H4 (cell line): ENCODE measurements around the gene JUND. TPM values are rescaled to one million over a fixed set of nuclear protein-coding genes. Genes with fewer than 3 reads are reported as not detected.
A peak's percentile ranks its signal among the peaks of the same experiment; 100 is the strongest.

ENCODE experiments used
- DNase-seq: peaks from one replicate; pipeline ENCODE4 v3.0.0-alpha.2; 2015; ENCODE audit warnings: low spot score
- total RNA-seq: library from RNA; depleted of rRNA; stranded (reverse); fragments of >200 nt; shearing (Covaris generic); gene quantifications from 2 replicates; pipeline ENCODE4 v1.2.3, GENCODE V29; 2014

Gene JUND
- total RNA-seq, 1 experiment from 2014 or later = 29.1 TPM

GRCh38 chr19:18290302-18291018 lies 9.0 kb upstream of the JUND start:
- DNase-seq = no peak

DNA sequence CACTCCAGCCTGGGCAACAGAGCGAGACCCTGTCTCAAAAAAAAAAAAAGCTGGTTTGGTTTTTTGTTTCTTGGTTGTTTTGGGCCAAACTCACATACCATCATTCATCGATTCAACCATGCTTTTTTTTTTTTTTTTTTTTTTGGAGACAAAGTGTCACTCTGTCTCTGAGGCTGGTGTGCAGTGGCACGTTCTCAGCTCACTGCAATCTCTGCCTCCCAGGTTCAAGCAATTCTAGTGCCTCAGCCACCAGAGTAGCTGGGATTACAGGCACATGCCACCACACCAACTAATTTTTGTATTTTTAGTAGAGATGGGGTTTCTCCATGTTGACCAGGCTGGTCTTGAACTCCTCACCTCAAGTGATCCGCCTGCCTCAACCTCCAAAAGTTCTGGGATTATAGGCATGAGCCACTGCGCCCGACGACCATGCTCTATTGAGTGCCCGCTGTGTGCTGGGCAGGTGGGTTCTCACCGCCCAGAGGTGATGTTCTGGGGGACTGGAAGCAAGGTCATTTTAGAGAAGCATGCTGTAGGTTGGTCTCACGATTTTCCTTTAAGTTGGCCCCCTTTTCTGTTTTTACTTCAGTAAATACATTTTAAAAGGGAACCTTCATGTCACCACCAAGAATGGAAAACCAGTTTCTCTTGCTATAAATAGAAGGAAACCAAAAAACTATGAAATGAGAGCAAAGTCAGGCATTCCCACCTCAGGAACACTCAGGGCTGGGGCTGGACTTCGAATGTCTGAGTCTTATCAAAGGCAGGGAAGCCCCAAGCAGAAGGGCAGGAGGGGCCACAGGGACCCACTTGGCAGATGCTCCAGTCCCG lies 8.3 kb upstream of the JUND start:
- DNase-seq = no peak

GRCh38 chr19:18287836-18288772 lies 6.7 kb upstream of the JUND start:
- DNase-seq = no peak

GRCh38 chr19:18286973-18287635 lies 5.7 kb upstream of the JUND start:
- DNase-seq = no peak

- DNase-seq = no peak
These were observed 3.4 kb upstream of the JUND start for GRCh38 chr19:18284712-18285360.

GRCh38 chr19:18283338-18283737 lies 1.9 kb upstream of the JUND start:
- no peak for DNase-seq

DNA sequence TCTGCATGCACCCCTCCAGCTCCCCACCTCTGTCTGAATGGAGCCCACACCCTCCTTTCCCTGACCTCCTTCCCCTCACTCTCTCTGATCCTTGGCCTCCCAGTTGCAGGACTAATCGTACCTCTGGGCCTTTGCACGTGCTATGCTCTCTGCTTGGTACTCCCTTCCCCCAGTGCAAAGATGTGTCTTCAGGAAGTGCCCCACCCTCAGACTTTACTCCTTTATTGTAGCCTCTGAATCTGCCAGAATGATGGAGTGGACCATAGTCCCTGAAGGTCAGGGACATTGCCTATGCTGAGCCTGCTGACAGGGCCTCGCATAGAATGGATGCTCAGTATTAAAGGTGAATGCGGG lies 1.3 kb upstream of the JUND start:
- DNase-seq = no peak

DNA sequence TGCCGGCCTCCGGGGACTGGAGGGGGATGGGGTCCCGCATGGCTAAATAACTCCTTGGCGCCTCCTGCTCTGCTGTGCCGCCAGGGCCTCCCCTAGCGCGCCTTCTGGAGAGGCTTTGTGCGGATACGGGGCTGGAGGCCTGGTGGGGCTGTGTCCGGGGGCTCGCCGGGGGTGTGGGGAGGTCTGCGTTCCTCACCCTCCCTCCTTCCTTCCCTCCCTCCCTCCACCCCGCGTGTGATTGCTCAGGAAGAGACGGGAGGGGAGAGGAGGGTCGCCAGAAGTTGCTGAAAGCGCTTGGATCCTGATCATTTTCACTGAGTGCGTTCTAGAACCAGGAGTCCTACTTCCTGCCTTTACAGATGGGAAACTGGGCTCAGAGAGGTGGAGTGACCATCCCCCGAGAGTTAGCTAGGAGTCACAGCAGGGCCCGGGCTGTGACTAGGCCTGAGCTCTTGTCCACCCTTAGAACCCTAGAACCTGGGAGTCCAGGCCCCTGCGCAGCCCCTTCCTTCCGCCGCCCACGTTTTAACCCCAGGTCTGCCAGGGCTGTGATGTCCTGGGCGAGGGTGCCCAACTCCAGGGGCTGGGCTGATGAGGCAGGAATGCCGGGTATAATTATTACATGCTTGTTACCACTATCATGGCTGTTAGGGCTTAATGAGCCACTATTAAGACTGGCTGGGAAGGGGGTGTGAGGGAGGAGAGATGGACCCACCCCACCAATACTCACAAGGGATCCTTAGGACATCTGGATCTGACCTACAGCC lies 782 bp upstream of the JUND start:
- no peak for DNase-seq

- peak; percentile 80 for DNase-seq
These were observed 958 bp downstream of the JUND start for GRCh38 chr19:18280247-18281081.

DNA sequence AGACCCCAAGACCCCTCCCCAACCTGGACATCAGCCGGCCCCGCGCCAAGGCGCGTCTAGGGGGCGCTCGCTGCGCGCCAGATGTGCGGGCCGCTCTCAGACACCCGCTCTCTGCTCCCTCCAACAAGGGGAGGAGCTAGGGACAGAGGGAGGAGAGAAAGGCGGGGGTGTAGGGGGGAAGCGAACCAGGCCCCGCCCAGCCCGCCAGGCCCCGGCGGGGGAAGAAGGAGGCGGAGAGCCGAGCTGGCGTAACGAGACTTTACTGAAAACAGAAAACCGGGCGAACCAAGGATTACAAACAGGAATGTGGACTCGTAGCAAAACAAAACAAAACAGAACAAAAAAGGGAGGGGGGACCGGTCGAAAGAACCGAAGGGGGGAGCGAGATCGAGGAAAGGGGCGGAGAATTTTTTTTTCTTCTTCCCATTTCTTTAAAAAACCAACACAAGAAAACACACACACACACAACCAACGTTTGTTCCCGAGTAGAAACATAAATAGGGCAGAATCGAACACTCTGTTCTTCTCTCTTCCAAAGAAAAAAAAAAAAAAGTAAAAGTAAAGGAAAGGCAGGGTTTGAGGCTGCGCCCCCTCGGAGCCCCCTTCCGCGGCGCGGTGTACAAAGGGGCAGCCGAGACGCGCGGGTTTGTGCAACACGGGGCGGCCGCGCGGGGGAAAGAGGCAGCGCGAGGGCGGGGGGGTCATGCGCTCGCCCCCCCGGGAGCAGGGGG lies 1.7 kb downstream of the JUND start:
- DNase-seq = peak; percentile 93

GRCh38 chr19:18279266-18279515 lies 2.2 kb downstream of the JUND start:
- no peak for DNase-seq

DNA sequence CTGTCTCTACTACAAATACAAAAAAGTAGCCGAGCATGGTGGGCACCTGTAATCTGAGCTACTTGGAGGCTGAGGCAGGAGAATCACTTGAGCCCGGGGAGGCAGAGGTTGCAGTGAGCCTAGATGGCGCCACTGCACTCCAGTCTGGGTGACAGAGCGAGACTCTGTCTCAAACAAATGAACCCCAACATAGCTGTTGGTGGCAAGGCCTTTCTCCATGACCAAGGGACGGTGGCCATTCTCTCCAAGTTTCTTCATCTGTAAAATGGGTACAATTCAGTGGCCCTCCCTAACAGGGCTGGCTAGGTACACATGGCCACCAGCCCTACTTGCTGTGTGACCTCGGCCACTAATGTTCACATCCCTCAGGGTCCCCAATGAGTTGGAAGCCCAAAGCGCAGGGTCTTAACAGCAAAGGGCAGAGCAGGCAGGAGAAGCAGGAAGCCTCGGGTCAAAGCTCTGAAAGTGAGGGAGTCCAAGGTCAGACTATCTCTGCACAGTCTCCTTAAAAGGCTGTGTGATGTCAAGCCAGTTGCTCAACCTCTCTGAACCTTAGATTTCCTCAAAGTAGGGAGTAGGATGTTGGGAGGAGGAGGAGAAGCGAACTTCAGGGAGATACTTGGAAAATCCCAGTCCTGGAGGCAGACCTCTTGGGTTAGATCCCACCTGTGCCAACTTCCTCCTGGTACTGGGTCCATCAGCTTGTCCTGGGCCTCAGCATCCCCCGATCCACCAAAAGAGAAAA lies 2.7 kb downstream of the JUND start:
- DNase-seq = no peak

DNA sequence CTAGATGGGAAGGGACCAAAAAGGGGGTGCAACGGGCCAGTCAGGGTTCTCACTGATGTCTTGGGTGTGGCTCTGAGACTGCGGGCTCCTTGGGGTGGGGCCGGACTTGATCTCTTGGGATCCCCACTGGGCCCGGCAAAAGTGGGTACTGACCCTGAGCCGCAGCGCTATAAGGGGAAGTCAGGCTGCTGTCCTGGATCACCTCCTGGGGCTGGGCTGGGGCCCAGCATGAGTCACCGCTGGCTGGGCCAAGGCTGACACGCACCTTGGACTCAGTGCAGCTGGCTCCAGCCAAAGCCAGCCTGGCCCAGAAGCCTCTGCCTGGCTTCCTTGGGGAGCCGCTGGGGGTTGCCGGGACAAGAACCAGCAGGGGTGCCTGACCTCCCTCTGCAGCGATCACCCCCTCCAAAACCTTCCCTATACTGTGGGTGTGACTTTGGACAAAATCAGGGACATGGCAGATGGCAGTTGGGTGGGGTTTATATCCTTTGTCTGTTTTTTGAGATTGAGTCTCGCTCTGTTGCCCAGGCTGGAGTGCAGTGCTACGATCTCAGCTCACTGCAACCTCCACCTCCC lies 6.6 kb downstream of the JUND start:
- peak; percentile 87 for DNase-seq

DNA sequence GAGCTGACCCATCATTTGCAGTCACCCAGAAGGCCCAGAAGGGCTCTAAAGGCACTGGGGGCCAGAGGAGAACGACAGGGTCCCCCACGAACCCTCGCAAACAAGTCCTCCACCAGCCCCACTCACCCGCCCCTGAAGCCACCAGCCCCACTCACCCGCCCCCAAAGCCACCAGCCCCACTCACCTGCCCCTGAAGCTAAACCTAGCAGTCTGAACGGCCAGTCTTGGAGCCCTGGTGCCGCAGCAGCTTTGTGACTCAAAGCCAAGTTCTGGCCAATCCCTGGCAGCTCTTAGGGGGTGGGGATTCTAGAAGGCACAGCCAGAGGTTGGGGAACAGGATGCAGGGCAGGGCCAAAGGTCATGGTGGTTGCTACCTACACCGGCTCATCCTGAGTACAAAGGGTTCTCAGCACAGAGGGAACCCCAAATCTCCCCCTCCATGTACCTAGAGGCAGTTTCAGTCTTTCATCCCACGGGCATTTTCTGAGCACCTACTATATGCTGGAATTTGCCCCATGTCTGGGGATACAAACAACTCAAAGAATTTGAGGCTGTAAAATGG lies 7.1 kb downstream of the JUND start, which contains the start of gene IQCN:
Gene IQCN (minus strand): TSS at position 234 of the 562 bp plus-strand sequence. CDS start 4,974 bp downstream, outside the sequence.
- DNase-seq = peak; percentile 66

- no peak for DNase-seq
These were observed 7.7 kb downstream of the JUND start for GRCh38 chr19:18273561-18274218.

GRCh38 chr19:18271433-18271841 lies 10.0 kb downstream of the JUND start:
- DNase-seq = no peak

GRCh38 chr19:18270326-18270725 lies 11.1 kb downstream of the JUND start:
- DNase-seq = no peak
